Activated CD4-positive, alpha-beta T cell treated with anti-CD3 and anti-CD28 coated beads for 24 hours (primary cell): ENCODE data around the gene CNTFR.

Source experiments
- DNase-seq, 2 donors: peaks; one replicate each; pipeline ENCODE4 v3.0.0-alpha.2; 2020; ENCODE audit warnings: low read depth in 2 of 2

Gene CNTFR

DNA sequence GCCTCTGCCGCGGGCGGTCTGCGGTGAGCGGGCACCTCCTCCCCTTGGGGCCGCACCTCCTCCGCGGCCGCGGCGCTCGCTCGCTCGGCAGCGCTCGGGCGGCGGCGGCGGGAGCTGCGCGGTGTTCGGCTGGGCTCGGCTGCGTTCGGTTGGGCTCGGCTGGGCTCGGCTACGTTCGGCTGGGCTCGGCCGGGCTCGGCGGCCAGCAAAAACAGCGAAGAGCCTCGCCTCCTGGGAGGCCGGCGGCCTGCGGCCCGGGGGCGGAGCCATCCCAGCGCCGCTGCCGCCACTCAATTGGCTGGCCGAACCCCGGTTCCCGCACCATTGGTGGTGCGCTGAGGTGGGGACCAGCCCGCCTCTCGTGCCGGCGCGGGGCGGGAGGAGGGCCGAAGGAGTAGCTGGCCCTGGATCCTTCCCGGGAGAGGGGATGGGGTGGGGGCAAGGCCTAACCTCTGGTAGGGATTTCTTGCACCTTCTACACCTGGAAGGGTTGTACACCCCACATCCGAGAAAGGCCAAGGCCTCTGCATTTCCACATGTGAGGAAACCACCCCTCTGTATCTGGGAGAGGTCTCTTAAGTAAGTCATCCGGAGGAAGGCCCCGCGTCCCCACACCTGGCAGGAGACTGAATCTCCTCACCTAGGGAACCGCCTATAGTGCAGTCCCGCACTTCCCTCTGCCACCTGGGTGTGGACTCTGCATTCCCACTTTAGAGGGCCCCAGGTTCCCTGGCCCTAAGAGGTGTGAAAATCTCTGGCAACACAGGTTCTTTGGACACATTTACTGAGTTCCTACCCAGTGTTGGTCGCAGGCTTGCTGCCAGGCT, 66.3 kb downstream of the CNTFR start, which contains the start of gene ENHO:
Gene ENHO, minus strand, starts transcription at position 20 of the 827 bp plus-strand sequence. CDS start 1,295 bp downstream, outside the sequence.
- DNase-seq = peak; percentile 85 to 88

- no peak for DNase-seq
These were observed 67.2 kb downstream of the CNTFR start for GRCh38 chr9:34522091-34522887.

GRCh38 chr9:34521406-34522045, 68.0 kb downstream of the CNTFR start:
- DNase-seq = no peak

- DNase-seq = no peak
These were observed 68.8 kb downstream of the CNTFR start for GRCh38 chr9:34520505-34521385.

GRCh38 chr9:34520096-34520495, 69.4 kb downstream of the CNTFR start:
- no peak for DNase-seq

- DNase-seq = no peak
These were observed 70.1 kb downstream of the CNTFR start for GRCh38 chr9:34519321-34520020.

- DNase-seq = no peak
These were observed 70.6 kb downstream of the CNTFR start for GRCh38 chr9:34518896-34519295.

- no peak for DNase-seq
These were observed 71.4 kb downstream of the CNTFR start for GRCh38 chr9:34518110-34518616.

DNA sequence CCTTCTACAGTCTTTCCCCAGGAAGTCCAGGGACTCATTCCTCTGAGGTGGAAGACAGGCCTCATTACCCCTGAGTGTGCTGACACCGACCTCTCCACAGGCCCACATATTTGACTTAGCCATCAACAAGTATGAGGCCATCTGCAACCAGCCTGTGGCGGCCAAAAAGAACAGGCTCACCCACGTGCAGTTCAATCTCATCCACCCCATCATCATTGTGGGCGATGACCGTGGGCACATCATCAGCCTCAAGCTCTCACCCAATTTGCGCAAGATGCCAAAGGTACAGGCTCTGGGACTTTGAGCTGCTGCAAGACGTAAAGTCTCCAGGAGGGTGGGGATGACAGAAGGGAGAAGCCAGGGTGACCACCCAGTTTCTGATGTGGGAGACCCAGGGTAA, 72.3 kb downstream of the CNTFR start:
- no peak for DNase-seq

DNA sequence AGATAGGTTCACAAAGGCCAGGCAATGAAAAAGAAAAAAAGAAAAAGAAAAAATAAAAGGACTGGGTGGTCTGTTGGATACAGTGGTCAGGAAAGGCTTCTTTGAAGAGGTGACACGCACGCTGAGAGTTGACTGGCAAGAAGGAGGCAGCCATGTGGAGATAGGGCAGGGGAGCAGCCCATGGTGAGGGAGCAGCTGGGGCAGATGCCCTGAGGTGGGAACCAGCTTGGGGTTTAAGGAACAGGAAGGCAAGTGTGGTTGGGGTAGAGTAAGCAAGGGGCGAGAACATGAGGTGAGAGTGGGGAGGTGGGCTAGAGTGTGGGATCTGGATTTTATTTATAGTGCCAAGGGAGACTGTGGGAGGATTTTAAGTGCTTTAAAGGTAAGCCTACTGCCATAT, 73.6 kb downstream of the CNTFR start:
- DNase-seq = no peak

DNA sequence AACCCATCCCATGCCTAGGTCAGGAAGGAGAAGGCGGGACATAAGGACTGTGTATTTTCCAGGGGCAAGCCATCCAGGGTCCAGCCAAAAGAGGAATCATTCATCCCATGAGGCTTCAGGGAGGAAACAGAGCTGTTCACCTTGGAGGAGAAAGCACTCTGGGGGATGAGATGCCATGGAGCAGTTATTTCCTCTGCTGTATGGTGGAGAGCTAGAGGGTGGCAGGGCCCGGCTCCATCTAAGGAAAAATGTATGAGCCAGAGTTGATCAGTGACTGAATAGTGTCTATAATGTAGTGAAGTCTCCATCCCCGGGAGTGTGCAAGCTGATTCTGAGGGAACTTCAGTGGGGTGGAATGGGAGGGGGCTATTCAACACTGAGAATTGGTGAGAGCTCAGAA, 74.7 kb downstream of the CNTFR start:
- DNase-seq = no peak

DNA sequence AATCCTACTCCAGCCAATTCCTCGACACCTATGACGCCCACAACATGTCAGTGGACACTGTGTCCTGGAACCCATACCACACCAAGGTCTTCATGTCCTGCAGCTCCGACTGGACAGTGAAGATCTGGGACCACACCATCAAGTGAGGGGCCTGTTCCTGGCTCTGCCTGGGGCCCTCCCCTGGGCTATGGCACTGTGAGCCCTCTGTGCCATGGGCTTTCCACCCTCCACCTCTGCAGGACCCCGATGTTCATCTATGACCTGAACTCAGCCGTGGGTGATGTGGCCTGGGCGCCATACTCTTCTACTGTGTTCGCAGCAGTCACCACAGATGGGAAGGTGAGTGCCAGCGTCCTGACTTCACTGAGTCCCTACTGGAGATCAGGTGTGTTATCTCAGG, 75.1 kb downstream of the CNTFR start:
- DNase-seq = no peak

DNA sequence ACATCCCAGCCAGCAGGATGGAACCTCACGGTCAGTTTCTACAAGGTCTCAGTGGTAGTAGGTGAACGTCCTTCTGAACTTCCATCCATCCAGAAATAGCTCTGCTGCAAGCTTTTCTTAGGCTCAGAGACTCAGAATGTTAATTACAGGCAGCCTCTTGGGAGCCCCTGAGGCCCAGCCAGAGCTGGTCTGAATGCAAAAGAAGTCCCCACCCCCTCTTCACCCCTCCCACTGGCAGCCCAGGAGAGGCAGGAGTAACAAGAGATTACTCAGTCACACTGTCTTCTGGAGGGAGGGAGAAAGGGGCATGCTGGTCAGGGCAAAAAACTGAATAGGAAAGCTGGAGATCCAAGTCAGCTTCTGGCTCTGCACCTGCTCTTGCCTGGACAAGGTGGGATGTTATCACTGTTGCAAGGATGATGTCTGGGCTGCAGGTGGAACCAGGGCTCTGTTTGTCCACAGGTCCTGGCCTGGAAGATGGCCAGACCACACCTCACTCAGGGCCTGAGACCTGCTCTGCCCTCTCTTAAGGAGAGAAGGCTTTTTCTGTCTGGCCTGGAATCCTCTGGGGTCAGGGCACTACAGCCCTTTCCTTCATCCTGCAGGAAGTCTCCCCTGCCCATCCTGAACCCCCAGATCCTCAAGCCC, 75.8 kb downstream of the CNTFR start:
- DNase-seq = no peak

DNA sequence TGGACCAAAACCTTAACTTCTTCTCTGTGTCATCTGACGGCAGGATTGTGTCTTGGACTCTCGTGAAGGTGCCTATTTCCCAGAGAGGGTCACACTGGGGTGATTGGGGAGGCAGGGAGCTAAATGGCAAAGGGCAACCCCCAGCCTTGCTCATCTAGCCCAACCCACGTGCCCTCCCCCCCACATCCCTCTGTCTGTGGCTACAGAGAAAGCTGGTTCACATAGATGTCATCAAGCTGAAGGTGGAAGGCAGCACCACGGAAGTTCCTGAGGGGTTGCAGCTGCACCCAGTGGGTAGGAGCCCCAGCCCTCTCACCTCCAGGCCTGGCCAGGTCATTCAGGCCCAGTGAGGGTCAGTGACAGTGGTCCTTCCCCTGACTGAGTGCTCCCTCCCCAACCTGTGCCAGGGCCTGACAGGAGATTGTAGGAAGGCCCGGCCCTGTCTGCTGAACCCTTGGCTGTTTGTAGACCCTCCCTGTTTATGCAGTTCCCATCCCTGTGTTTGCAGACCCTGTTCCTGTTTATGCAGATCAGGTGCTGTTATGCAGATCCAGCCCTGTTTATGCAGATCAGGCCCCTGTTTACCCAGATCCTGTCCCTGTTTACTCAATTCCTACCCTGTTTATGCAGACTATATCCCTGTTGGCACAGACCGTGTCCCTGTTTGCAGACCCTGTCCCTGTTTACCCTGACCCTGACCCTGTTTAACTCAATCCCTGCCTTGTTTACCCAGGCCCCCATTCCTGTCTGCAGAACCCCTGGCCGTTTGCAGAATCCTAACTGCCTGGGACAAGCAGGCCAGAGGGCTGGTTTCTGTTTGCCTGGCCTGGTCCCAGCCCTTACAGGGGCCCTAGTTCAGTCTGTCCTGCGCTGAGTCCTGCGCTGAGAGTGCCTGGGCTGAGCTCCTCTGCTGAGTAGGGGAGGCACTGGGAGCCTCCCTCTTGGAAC, 77.1 kb downstream of the CNTFR start:
- no peak for DNase-seq

- no peak for DNase-seq
These were observed 78.7 kb downstream of the CNTFR start for GRCh38 chr9:34510497-34511468.

- DNase-seq = no peak
These were observed 80.6 kb downstream of the CNTFR start for GRCh38 chr9:34508951-34509350.

- DNase-seq = no peak
These were observed 81.1 kb downstream of the CNTFR start for GRCh38 chr9:34508463-34508862.

DNA sequence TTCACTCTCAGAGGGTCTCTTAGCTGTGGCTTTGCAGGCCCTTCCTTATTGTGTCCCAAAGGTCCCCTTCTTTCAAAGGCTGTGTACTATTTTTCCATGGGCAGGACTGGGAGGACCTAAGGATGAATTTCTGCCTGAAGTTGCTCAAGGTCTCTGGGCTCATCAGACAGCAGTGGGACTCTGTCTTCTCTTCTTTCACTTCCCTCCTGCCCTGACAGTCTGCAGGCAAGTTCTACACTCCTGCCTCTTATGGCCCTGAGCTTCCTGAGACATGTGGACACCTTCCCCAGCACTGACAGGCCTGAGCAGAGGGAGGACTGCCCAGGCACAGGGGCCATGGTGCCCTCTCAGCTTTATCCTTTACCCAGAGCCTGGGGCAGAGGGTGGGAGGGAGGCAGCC, 81.6 kb downstream of the CNTFR start:
- DNase-seq = no peak
